Suprapubic skin (tissue), 4 donors: ENCODE results near the gene PRXL2B.

Experiments
- EP300 ChIP-seq: sonication (generic); formaldehyde crosslinking; IDR thresholded peaks from one replicate; pipeline ENCODE4 v1.6.1; 2017; ENCODE audit warnings: antibody characterized with exemption
- POLR2A ChIP-seq, 2 donors: fragments of 450-650 bp; IDR thresholded peaks; one replicate each; pipeline ENCODE4 v1.6.1; 2017; ENCODE audit warnings: antibody characterized with exemption in 2 of 2, mild to moderate bottlenecking in 2 of 2, moderate library complexity in 2 of 2
- POLR2AphosphoS5 ChIP-seq, 3 donors: sonication (generic); formaldehyde crosslinking; IDR thresholded peaks; one replicate each; pipeline ENCODE4 v1.6.1; 2017; ENCODE audit warnings: antibody characterized with exemption in 3 of 3
- TF ChIP-seq, protein P1 (sequence below), 2 donors: fragments of 200-600 bp in 1 of 2; fragments of 450-650 bp in 1 of 2; sonication (generic) in 1 of 2; IDR thresholded peaks; one replicate each; pipeline ENCODE4 v1.5.1; 2016 to 2019; ENCODE audit warnings: antibody characterized with exemption in 2 of 2, mild to moderate bottlenecking in 1 of 2, moderate library complexity in 1 of 2

DNA sequence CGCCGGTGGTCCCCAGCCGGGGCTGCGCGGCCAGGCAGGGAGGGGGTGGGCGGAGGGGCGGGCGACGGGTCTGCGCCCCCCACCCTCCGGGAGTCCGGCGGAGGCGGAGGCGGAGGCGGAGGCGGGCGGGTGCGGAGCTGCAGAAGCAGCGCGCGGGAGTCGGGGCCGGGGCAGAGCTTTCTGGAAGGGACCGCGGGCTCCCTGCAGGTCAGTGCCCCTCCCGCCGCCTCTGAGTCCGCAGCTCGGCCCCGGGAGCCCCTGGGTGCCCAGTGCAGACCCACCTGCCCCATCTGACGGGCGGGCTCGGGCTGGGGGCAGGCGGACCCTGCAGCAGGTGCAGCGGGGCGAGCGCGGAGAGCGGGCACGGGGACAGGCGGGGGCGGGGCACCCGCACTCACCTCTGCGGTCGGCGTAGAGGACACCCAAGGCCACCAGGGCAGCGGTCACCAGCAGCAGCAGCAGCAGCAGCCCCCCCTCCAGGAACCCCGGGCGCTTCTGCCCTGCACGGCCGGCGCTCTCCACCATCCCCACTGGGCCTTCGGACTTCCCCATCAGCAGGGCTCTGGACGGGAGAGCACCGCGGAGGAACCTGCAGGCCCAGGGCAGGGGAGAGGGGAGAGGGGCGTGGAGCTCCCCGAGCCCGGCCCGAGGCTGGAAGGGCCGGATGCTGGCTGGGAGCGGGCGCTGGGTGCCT is 42.5 kb downstream of the PRXL2B start:
- TF ChIP-seq, protein P1, sequence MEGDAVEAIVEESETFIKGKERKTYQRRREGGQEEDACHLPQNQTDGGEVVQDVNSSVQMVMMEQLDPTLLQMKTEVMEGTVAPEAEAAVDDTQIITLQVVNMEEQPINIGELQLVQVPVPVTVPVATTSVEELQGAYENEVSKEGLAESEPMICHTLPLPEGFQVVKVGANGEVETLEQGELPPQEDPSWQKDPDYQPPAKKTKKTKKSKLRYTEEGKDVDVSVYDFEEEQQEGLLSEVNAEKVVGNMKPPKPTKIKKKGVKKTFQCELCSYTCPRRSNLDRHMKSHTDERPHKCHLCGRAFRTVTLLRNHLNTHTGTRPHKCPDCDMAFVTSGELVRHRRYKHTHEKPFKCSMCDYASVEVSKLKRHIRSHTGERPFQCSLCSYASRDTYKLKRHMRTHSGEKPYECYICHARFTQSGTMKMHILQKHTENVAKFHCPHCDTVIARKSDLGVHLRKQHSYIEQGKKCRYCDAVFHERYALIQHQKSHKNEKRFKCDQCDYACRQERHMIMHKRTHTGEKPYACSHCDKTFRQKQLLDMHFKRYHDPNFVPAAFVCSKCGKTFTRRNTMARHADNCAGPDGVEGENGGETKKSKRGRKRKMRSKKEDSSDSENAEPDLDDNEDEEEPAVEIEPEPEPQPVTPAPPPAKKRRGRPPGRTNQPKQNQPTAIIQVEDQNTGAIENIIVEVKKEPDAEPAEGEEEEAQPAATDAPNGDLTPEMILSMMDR (IDR thresholded peaks at IDR 0.05), result no peak
- TF ChIP-seq POLR2A (IDR thresholded peaks at IDR 0.05) (no peak), POLR2AphosphoS5 (IDR thresholded peaks at IDR 0.05) (no peak), EP300 (no peak)
